ENCODE data around the gene CTSZ.

- TF ChIP-seq EP300 (IDR thresholded peaks at IDR 0.05) (no peak), CTCF (IDR thresholded peaks at IDR 0.05) (no peak), POLR2A (IDR thresholded peaks at IDR 0.05) (no peak)
Measured at GRCh38 chr20:58991715-58992114, 15.3 kb downstream of the CTSZ start.
